Type B pancreatic cell (in vitro differentiated cells): ENCODE measurements around the gene GRID2. TPM values are rescaled to one million over a fixed set of nuclear protein-coding genes. Genes with fewer than 3 reads are reported as not detected.

ENCODE experiments used
- DNase-seq: peaks from one replicate; pipeline ENCODE4 v3.0.0; 2021; ENCODE audit warnings: mixed read lengths; ENCODE audit not compliant: unreplicated experiment; ENCODE audit errors: extremely low spot score
- H3K27ac Mint-ChIP-seq: 2 replicates; pipeline ENCODE4 v1.8.0; 2021; ENCODE audit warnings: mild to moderate bottlenecking, mixed read lengths
- H3K27me3 Mint-ChIP-seq: 2 replicates; pipeline ENCODE4 v1.8.0; 2021; ENCODE audit warnings: mixed read lengths
- H3K36me3 Mint-ChIP-seq: 2 replicates; pipeline ENCODE4 v1.8.0; 2021; ENCODE audit warnings: mixed read lengths
- H3K4me1 Mint-ChIP-seq: one replicate; pipeline ENCODE4 v1.8.0; 2021; ENCODE audit warnings: mixed read lengths; ENCODE audit not compliant: unreplicated experiment
- H3K4me3 Mint-ChIP-seq: 2 replicates; pipeline ENCODE4 v1.8.0; 2021; ENCODE audit warnings: mild to moderate bottlenecking, mixed read lengths
- H3K9me3 Mint-ChIP-seq: 2 replicates; pipeline ENCODE4 v1.8.0; 2021; ENCODE audit warnings: mixed read lengths
- CTCF ChIP-seq: fragments of 200-600 bp; sonication (generic); conservative IDR thresholded peaks from 2 replicates; pipeline ENCODE4 v1.5.0; 2021; ENCODE audit warnings: antibody characterized with exemption, mild to moderate bottlenecking
- total RNA-seq: library from RNA; stranded (reverse); gene quantifications from 2 replicates; pipeline ENCODE4 v1.2.1, GENCODE V29; 2021; ENCODE audit warnings: low replicate concordance

The GRID2 gene
- total RNA-seq, 1 donor from 2014 or later: 1.7 TPM

GRCh38 chr4:93203708-93204107 lies 899.9 kb downstream of the GRID2 start:
- Mint-ChIP-seq H3K4me1 (peaks cover 6% of the 10 kb centered on the region), H3K4me3 (no peak overlapping the region), H3K36me3 (no peaks in the 10 kb centered on the region), H3K27ac (no peak overlapping the region), H3K27me3 (peaks cover 3% of the 10 kb centered on the region), H3K9me3 (no peaks in the 10 kb centered on the region)
- no peak for DNase-seq
- no peak for TF ChIP-seq CTCF

GRCh38 chr4:93212250-93212649 lies 908.5 kb downstream of the GRID2 start:
- Mint-ChIP-seq H3K36me3 (no peaks in the 10 kb centered on the region), H3K27me3 (no peaks in the 10 kb centered on the region), H3K4me1 (peaks cover under 1% of the 10 kb centered on the region), H3K4me3 (no peak overlapping the region), H3K9me3 (no peaks in the 10 kb centered on the region), H3K27ac (no peak overlapping the region)
- no peak for TF ChIP-seq CTCF
- DNase-seq: no peak

- Mint-ChIP-seq H3K4me3 (no peak overlapping the region), H3K9me3 (no peaks in the 10 kb centered on the region), H3K36me3 (no peaks in the 10 kb centered on the region), H3K4me1 (peaks cover 4% of the 10 kb centered on the region), H3K27ac (no peak overlapping the region), H3K27me3 (no peaks in the 10 kb centered on the region)
- TF ChIP-seq CTCF: no peak
- DNase-seq: no peak
Observed at GRCh38 chr4:93216646-93217045, 912.9 kb downstream of the GRID2 start.

DNA sequence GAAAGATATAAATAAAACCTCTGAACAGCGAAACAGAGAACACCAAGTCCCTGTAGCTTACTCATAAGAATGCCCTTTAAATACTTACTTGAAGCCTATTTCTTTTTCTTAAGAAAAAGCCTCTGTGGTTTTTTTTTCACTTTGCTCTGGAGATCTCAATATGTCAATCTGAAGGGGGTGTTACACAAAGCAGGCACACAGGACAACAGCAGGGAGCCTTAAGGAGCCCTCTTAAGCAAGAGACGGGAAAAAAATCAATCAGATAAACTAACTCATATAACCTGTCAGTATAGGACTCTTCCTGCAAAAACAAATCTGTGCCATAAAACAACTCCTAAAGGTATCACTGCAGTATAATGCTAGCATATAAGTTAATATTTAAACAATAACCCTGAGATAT lies 913.7 kb downstream of the GRID2 start:
- H3K27me3 Mint-ChIP-seq: no peaks in the 10 kb centered on the region
- TF ChIP-seq CTCF: no peak
- no peak for DNase-seq
- H3K9me3 Mint-ChIP-seq: no peaks in the 10 kb centered on the region
- H3K4me1 Mint-ChIP-seq: peaks cover 4% of the 10 kb centered on the region
- H3K4me3 Mint-ChIP-seq: no peak overlapping the region
- H3K36me3 Mint-ChIP-seq: no peaks in the 10 kb centered on the region
- H3K27ac Mint-ChIP-seq: no peak overlapping the region

GRCh38 chr4:93221771-93222170 lies 918.0 kb downstream of the GRID2 start:
- Mint-ChIP-seq H3K9me3 (no peaks in the 10 kb centered on the region), H3K27ac (no peak overlapping the region), H3K4me1 (peaks cover 4% of the 10 kb centered on the region), H3K4me3 (no peak overlapping the region), H3K27me3 (no peaks in the 10 kb centered on the region), H3K36me3 (no peaks in the 10 kb centered on the region)
- TF ChIP-seq CTCF: no peak
- DNase-seq: no peak

GRCh38 chr4:93228021-93228420 lies 924.3 kb downstream of the GRID2 start:
- H3K4me3 Mint-ChIP-seq: no peak overlapping the region
- TF ChIP-seq CTCF: no peak
- no peaks in the 10 kb centered on the region for H3K4me1 Mint-ChIP-seq
- DNase-seq: no peak
- H3K27me3 Mint-ChIP-seq: no peaks in the 10 kb centered on the region
- H3K9me3 Mint-ChIP-seq: no peaks in the 10 kb centered on the region
- no peaks in the 10 kb centered on the region for H3K36me3 Mint-ChIP-seq
- no peak overlapping the region for H3K27ac Mint-ChIP-seq
